Stimulated activated CD8-positive, alpha-beta memory T cell treated with anti-CD3 and anti-CD28 coated beads, Interleukin-15, amount 100 ng/mL, for 1 hour (primary cell): ENCODE results near the gene SLC25A6.
"Not testable (repeated sequence)": the region's sequence is repeated elsewhere in the genome, so short reads cannot be mapped to it uniquely, and the experiment has no call there.

Source experiments
- DNase-seq: peaks from one replicate; pipeline ENCODE4 v3.0.0-alpha.2; 2020; ENCODE audit warnings: low read depth

Gene SLC25A6

GRCh38 chrX:1391707-1392375 lies at the start of gene SLC25A6:
SLC25A6 (minus strand) TSS chrX:1392113; CDS start chrX:1392009, 104 bp downstream.
- DNase-seq = peak; percentile 99

GRCh38 chrX:1440506-1440905 lies 48.6 kb upstream of the SLC25A6 start:
- DNase-seq = no peak

DNA sequence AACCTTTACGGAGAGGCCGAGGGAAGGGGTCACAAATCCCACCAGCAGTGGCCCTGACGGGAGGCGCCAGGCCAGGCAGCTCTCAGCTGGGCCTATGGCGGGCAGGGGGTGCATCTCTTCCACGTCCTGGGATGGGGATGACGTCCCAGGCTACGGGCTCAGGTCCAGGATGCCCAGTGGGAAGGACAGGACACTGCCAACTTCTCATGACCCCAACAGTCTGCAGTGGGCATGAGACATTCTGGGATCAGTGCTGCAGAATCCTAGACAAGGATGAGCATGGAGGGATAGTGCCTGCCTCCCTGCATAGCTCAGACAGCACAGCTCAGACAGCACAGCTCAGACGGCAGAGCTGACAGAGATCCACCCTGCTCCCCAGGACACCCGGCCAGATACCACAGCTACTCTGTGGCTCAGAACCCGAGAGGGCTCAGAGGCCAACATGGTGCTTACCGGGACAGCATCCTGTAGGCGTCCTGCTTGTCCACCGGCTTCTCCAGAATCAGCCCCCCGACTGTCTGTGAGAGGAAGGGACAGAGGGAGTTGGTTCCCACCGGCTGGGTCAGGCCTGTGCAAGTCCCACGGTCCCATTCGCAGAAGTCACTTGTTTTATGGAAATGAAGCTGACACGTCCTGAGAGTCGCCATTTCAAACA lies 43.5 kb upstream of the SLC25A6 start:
- no peak for DNase-seq

DNA sequence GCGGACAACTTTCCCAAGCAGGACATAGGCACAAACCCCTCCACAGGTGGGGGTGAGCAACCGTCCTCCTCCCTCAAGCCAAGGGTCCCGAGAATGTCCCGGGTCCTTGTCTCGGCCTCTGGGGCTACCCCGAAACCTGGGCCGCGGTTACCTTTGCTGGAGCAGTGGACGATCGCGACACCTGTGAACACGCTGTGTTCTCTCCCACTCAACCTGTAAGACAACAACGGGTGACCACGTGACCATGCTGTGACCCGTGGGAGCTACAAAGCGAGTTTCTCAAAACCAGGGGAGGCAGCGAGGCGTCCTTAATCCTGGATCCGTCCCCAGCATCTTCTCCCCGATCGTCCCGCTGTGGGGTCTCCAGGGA lies 42.9 kb upstream of the SLC25A6 start:
- DNase-seq = no peak

GRCh38 chrX:1433646-1434357 lies 41.9 kb upstream of the SLC25A6 start:
- DNase-seq = no peak

DNA sequence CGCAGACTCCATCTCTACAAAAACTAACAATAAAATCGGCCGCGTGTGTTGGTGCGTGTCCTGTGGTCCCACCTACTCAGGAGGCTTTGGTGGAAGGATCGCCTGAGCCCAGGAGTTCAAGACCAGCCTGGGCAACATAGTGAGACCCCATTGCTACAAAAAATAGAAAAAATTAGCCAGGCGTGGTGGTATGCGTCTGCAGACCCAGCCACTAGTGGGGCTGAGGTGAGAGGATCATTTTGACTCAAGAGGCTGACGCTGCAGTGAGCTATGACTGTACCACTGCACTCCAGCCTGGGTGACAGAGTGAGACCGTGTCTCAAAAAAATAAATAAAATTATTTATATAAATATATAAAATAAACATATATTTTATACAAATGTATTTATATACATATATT lies 38.5 kb upstream of the SLC25A6 start:
- no peak for DNase-seq

DNA sequence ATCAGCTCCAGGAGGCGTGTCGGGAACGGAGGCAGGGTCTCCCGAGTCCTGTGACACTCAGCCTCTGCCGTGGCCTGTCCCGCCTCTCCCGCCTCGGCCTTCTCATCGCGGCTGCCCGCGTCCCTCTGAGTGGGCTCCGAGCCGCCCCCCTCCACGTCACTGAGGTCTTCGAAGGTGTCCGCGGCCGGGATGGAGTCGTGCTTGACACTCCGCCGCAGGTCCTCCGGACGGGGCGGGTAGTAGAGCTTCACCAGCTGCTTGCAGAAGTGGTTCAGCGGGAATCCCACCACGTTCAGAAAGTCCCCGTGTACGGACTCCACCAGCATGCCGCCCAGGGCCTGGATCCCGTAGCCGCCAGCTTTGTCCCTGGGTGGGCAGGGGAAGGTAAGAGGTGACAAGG lies 35.8 kb upstream of the SLC25A6 start:
- DNase-seq = no peak

DNA sequence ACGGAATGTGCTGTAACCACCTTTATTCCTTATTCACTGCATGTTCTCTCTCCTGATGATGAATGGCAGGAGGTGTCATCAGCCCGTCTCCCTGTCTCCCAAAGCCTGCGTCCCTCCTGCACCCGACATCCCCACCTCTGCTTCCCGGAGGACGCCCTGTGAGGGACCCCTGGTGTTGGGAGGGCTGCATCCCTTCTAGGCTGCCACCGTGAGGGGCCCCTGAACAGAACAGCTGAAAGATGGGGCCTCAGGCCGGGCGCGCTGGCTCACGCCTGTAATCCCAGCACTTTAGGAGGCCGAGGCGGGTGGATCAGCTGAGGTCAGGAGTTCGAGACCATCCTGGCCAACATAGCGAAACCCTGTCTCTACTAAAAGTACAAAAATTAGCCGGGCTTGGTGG lies 34.4 kb upstream of the SLC25A6 start:
- not testable (repeated sequence) for DNase-seq

GRCh38 chrX:1425381-1425780 lies 33.5 kb upstream of the SLC25A6 start:
- no peak for DNase-seq

DNA sequence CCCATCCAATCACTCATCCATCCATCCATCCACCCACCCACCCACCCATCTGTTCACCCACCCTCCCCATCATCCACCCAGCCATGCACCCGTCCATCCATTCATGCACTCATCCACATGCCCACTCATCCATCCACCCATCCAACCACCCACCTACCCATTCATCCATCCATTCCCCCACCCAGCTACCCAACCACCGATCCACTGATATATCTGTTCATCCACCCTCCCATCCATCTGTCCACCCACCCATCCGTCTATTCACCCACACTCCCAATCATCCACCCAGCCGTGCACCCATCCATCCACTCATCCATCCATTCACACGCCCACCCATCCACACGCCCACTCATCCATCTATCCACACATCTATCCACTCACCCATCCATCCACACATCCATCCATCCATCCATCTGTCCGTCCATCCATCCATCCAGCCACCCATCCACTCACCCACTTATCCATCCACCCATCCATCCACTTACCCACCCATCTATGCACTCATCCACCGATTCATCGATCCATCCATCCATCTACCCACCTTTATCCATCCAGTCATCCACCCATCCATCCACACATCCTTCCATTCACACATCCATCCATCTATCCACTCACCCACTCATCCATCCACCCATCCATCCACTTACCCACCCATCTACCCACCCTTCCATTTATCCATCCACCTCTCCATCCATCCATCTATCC lies 32.4 kb upstream of the SLC25A6 start:
- no peak for DNase-seq

DNA sequence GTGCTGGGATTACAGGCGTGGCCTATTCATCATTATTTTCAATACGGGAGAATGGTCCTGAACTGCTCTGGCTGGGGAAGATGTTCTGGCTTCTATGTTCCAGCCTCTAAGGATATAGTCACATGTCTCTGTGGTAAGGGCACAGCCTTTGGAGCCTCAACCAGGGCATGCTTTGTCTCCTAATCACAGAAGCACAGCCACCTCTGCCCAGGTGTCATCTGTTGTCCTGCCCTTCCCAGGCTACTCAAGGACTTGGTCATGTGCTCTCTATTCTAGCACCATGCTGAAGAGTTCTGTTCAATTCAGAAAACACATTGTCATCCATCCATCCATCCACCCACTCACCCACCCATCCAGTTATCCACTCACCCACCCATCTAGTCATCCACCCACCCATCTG lies 31.3 kb upstream of the SLC25A6 start:
- no peak for DNase-seq

GRCh38 chrX:1422135-1422465 lies 30.2 kb upstream of the SLC25A6 start:
- no peak for DNase-seq

DNA sequence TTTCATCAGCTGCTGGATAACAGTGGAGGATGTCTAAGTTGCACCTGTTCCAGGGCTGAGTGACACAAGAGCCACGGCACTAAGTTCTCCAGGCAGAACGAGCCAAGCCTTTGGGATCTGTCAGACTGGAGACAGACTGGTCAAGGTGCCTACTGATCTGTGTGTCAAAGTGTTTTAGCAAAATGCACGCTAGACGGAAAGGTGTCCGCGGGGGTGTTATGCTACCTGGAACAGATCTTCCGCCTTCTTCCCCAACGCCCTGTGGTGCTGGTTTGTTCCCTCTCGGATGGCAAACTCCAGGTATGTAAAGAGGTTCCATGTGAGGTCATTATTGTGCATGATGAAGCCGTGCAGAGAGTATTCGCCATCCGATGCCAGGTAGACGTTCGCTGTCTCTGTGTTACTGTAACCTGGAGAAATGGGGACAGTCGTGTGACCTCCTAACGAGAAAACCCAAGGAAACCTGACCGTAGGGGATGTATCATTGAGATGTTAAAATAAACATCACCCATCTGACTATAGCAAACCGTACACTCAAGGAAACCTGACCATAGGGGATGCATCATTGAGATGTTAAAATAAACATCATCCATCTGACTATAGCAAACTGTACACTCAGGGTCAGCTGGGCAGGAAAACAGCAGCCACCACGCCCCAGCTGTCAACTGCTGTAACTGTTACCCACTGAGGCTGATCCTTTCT lies 29.7 kb upstream of the SLC25A6 start:
- DNase-seq = no peak

GRCh38 chrX:1420371-1420770 lies 28.5 kb upstream of the SLC25A6 start:
- DNase-seq = no peak

- DNase-seq = no peak
These were observed 27.8 kb upstream of the SLC25A6 start for GRCh38 chrX:1419545-1420355.

- no peak for DNase-seq
These were observed 27.1 kb upstream of the SLC25A6 start for GRCh38 chrX:1418901-1419544.

DNA sequence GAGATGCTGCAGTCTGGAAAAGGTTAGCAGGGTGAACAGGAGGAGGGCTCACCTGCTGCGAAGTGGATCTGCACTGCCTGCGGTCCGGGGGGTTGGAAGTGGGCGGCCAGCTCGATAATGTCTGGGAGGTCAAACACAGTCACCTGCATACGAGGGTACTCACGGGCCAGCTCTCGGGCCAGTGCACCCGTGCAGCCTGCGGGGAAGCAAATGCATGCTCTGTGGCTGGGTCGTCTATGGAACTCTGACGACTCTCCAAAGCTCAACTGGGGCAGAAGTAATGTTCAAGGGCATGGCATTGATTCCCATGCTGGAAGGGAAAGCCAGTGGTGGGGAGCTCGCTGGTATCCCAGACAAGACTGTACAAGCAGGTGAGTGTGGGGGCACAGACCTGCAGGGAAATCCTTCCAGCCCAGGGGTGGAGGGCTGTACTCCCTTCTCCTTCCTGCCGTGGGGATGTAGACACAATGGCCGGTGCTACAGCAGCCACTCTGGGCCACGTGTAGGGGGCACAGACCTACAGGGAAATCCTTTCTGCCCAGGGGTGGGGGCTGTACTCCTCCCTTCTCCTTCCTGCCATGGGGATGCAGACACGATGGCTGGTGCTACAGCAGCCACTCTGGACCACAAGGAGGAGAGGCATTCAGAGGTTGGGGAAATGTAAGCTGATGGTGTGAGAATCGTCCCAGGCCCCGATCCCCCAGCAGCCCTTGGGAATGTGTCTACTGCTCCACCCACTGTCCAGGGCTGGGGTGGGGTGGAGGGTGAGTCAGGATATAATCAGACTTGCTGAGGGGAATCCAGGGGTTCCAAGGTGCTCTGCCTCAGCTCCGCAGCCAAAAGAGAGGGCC lies 26.2 kb upstream of the SLC25A6 start:
- no peak for DNase-seq

GRCh38 chrX:1416965-1417760 lies 25.2 kb upstream of the SLC25A6 start:
- no peak for DNase-seq

DNA sequence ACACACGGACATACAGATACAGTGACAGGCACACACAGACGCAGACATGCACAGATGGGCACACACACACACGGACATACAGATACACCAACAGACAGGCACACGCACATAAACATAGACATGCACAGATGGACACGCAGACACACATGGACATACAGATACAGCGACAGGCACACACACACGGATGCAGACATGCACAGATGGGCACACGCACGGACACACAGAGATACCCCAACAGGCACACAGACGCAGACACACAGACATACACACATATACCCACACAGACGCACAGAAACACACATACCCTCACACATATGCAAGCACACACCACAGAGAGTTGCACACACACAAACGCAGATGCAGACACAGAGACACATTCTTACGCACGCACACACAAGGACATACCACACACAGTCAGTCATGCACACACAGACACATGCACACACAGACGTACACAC lies 24.4 kb upstream of the SLC25A6 start:
- no peak for DNase-seq
